Trophoblast cell (in vitro differentiated cells and primary cell): Measurements from ENCODE around the gene EPO.

Experiments
- DNase-seq, 2 donors: peaks; one replicate each; pipeline ENCODE4 v3.0.0-alpha.2; 2016
- H2AFZ ChIP-seq: 2 replicates; pipeline ENCODE4 v1.6.1; 2013; ENCODE audit warnings: low read length, moderate library complexity, mild to moderate bottlenecking; ENCODE audit not compliant: insufficient read depth, poor library complexity
- H2AK5ac ChIP-seq: 2 replicates; pipeline ENCODE4 v1.6.1; 2013; ENCODE audit warnings: mild to moderate bottlenecking, low read length
- H2BK120ac ChIP-seq: 2 replicates; pipeline ENCODE4 v1.6.1; 2013; ENCODE audit warnings: low read length, mild to moderate bottlenecking, moderate library complexity; ENCODE audit not compliant: insufficient read depth, poor library complexity
- H2BK12ac ChIP-seq: 2 replicates; pipeline ENCODE4 v1.6.1; 2013; ENCODE audit warnings: mild to moderate bottlenecking, low read length, moderate library complexity
- H2BK5ac ChIP-seq: 2 replicates; pipeline ENCODE4 v1.6.1; 2013; ENCODE audit warnings: low read length, low read depth, moderate library complexity, mild to moderate bottlenecking; ENCODE audit not compliant: poor library complexity
- H3K14ac ChIP-seq: 2 replicates; pipeline ENCODE4 v1.6.1; 2013; ENCODE audit warnings: mild to moderate bottlenecking, low read length
- H3K18ac ChIP-seq: 2 replicates; pipeline ENCODE4 v1.6.1; 2013; ENCODE audit warnings: mild to moderate bottlenecking, low read length
- H3K23ac ChIP-seq: 2 replicates; pipeline ENCODE4 v1.6.1; 2013; ENCODE audit warnings: low read length
- H3K27ac ChIP-seq: 2 replicates; pipeline ENCODE4 v1.5.1; 2013; ENCODE audit warnings: low read depth, mild to moderate bottlenecking, inconsistent platforms, low read length, moderate library complexity
- H3K27me3 ChIP-seq: 2 replicates; pipeline ENCODE4 v1.6.1; 2013; ENCODE audit warnings: inconsistent platforms, mild to moderate bottlenecking, low read length, moderate library complexity; ENCODE audit not compliant: insufficient read depth
- H3K36me3 ChIP-seq, 2 experiments: 1 replicate in 1 of 2; 2 replicates in 1 of 2; pipeline ENCODE4 v1.6.1; 2013; ENCODE audit warnings: low read length in 2 of 2, mild to moderate bottlenecking in 2 of 2, moderate library complexity in 1 of 2; ENCODE audit not compliant: insufficient read depth in 2 of 2, control insufficient read depth in 1 of 2
- H3K4ac ChIP-seq: 2 replicates; pipeline ENCODE4 v1.6.1; 2013; ENCODE audit warnings: low read depth, mild to moderate bottlenecking, low read length, moderate library complexity
- H3K4me1 ChIP-seq, 2 experiments: 1 replicate in 1 of 2; 2 replicates in 1 of 2; pipeline ENCODE4 v1.6.1; 2013; ENCODE audit warnings: low read length in 2 of 2, mild to moderate bottlenecking in 2 of 2, moderate library complexity in 1 of 2; ENCODE audit not compliant: insufficient read depth in 2 of 2, control insufficient read depth in 1 of 2
- H3K4me2 ChIP-seq: 2 replicates; pipeline ENCODE4 v1.6.1; 2013; ENCODE audit warnings: inconsistent platforms, mild to moderate bottlenecking, low read length, moderate library complexity
- H3K4me3 ChIP-seq: 2 replicates; pipeline ENCODE4 v1.5.1; 2013; ENCODE audit warnings: mild to moderate bottlenecking, low read depth, low read length, inconsistent platforms
- H3K79me1 ChIP-seq: one replicate; pipeline ENCODE4 v1.6.1; 2013; ENCODE audit warnings: low read length
- H3K79me2 ChIP-seq: 2 replicates; pipeline ENCODE4 v1.6.1; 2013; ENCODE audit warnings: low read length, mild to moderate bottlenecking; ENCODE audit not compliant: control insufficient read depth, insufficient read depth, poor library complexity
- H3K9ac ChIP-seq: 2 replicates; pipeline ENCODE4 v1.6.1; 2013; ENCODE audit warnings: mild to moderate bottlenecking, low read length
- H3K9me3 ChIP-seq: 2 replicates; pipeline ENCODE4 v1.6.1; 2013; ENCODE audit warnings: low read depth, mild to moderate bottlenecking, control low read depth, inconsistent platforms, low read length; ENCODE audit not compliant: insufficient read depth
- H4K12ac ChIP-seq: 2 replicates; pipeline ENCODE4 v1.6.1; 2013; ENCODE audit warnings: low read depth, mild to moderate bottlenecking, low read length, moderate library complexity
- H4K8ac ChIP-seq: 2 replicates; pipeline ENCODE4 v1.6.1; 2013; ENCODE audit warnings: low read depth, mild to moderate bottlenecking, low read length, moderate library complexity
- H4K91ac ChIP-seq: one replicate; pipeline ENCODE4 v1.6.1; 2013; ENCODE audit warnings: low read depth, mild to moderate bottlenecking, low read length, moderate library complexity
- WGBS: extraction: QIAGEN DNeasy Blood & Tissue Kit; methylation state at CpG from one replicate; pipeline ENCODE4 v1.1.7; 2013; ENCODE audit warnings: missing lambda C conversion rate; ENCODE audit not compliant: insufficient read length, insufficient coverage; ENCODE audit errors: extremely low coverage; 5-methylcytosine and 5-hydroxymethylcytosine counted together

Gene EPO

DNA sequence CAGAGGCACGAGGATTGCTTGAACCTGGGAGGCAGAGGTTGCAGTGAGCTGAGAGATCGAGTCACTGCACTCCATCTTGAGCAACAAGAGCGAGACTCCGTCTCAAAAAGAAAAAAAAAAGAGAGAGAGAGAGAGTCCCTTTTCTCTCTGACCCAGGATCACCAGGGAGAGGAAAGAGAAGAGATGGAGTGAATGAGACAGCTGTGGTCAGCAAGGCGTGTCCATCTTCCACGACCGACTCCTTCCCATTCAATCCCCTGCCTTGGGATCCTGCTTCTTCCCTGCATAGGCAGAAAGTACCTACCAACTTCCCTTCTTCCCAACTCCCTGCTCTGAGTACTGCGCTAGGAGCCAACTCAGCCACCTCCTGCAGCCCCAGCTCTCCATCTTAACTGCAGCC is 7.9 kb downstream of the EPO start:
- H3K27me3 ChIP-seq, result no peaks in the 10 kb centered on the region
- H2AFZ ChIP-seq, result no peak overlapping the region
- no peaks in the 10 kb centered on the region for H3K79me1 ChIP-seq
- no peak overlapping the region for H2BK5ac ChIP-seq
- H3K4me1 ChIP-seq, result peaks cover 0 to 2% of the 10 kb centered on the region in 2 experiments
- no peak overlapping the region for H3K4me2 ChIP-seq
- no peak overlapping the region for H4K91ac ChIP-seq
- H2BK12ac ChIP-seq, result no peak overlapping the region
- no peak overlapping the region for H2AK5ac ChIP-seq
- no peak overlapping the region for H3K27ac ChIP-seq
- H3K79me2 ChIP-seq, result no peaks in the 10 kb centered on the region
- no peak overlapping the region for H3K9ac ChIP-seq
- no peak overlapping the region for H4K8ac ChIP-seq
- WGBS, result no CpG with 5 or more reads among the region's 8 CpGs
- H3K23ac ChIP-seq, result no peak overlapping the region
- no peak overlapping the region for H4K12ac ChIP-seq
- no peak overlapping the region for H3K14ac ChIP-seq
- DNase-seq, result no peak
- H3K36me3 ChIP-seq, result no peaks in the 10 kb centered on the region
- H3K4me3 ChIP-seq, result no peak overlapping the region
- no peak overlapping the region for H2BK120ac ChIP-seq
- H3K4ac ChIP-seq, result no peak overlapping the region
- H3K9me3 ChIP-seq, result no peaks in the 10 kb centered on the region
- H3K18ac ChIP-seq, result no peak overlapping the region

DNA sequence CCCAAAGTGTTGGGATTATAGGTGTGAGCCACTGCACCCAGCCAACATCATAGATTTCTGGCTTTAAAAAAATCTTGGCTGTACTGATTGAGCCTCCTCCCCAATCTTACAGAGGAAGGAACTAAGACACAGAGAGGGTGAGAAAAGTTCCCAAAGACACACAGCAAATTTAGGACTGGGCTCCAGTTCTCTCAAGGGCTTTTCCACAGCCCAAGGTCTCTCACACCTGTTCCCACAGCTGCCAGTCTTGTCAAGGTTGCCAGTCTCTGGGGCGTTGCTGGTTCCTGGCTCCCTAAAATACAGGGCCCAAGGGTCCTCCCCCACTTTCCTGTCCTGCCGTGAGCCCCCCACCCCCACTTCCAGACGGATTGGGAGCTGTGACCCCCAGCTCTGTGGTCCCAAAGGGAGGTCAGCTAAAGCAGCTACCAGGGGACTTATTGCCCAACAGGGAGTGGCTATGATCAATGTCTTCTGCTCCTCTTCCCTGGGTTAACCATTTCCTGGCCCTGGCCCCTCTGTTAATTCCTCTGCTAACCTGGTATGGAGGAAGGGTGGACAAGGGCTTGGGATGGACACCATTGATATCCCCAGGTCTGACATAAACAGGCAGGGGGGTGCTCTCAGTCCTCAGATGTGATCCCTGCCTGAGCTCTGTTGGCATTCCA is 10.0 kb downstream of the EPO start:
- no peak overlapping the region for H3K27ac ChIP-seq
- no peak overlapping the region for H4K91ac ChIP-seq
- no peak overlapping the region for H3K9ac ChIP-seq
- H3K23ac ChIP-seq, result no peak overlapping the region
- DNase-seq, result no peak
- no peaks in the 10 kb centered on the region for H3K36me3 ChIP-seq
- H2BK120ac ChIP-seq, result no peak overlapping the region
- H3K18ac ChIP-seq, result no peak overlapping the region
- no peak overlapping the region for H2AK5ac ChIP-seq
- H2BK5ac ChIP-seq, result no peak overlapping the region
- H3K9me3 ChIP-seq, result no peaks in the 10 kb centered on the region
- WGBS, result no CpG with 5 or more reads among the region's 3 CpGs
- H4K8ac ChIP-seq, result no peak overlapping the region
- H4K12ac ChIP-seq, result no peak overlapping the region
- no peaks in the 10 kb centered on the region for H3K4me1 ChIP-seq
- no peak overlapping the region for H2BK12ac ChIP-seq
- no peak overlapping the region for H3K14ac ChIP-seq
- no peak overlapping the region for H3K4me2 ChIP-seq
- no peak overlapping the region for H3K4me3 ChIP-seq
- no peaks in the 10 kb centered on the region for H3K27me3 ChIP-seq
- no peaks in the 10 kb centered on the region for H3K79me2 ChIP-seq
- no peaks in the 10 kb centered on the region for H3K79me1 ChIP-seq
- no peak overlapping the region for H3K4ac ChIP-seq
- H2AFZ ChIP-seq, result no peak overlapping the region

DNA sequence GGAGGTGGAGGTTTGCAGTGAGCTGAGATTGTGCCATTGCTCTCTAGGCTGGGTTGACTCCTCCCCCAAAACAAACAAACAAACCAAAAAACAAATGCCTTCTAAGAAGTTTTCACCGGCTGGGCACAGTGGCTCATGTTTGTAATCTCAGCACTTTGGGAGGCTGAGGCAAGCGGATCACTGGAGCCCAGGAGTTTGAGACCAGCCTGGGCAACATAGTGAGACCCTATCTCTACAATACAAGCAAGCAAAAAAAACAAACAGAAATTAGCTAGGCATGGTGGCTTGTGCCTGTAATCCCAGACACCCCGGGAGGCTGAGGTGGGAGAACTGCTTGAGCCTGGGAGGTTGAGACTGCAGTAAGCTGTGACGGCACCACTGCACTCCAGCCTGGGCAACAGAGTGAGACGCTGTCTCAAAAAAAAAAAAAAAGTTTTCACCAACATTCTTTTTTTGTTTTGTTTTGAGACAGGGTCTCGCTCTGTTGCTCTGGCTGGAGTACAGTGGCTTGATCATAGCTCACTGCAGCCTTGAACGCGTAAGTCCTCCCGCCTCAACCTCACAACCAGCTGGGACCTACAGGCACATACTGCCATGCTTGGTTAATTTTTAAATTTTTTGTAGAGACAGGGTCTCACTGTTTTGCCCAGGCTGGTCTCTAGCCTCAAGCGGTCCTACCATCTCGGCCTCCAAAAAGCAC is 11.8 kb downstream of the EPO start:
- Histone ChIP-seq H3K4me2 (no peak overlapping the region), H3K79me1 (no peaks in the 10 kb centered on the region), H4K12ac (no peak overlapping the region), H4K8ac (no peak overlapping the region), H2AK5ac (no peak overlapping the region), H3K27me3 (no peaks in the 10 kb centered on the region), H3K27ac (no peak overlapping the region), H3K14ac (no peak overlapping the region), H4K91ac (no peak overlapping the region), H3K9me3 (no peaks in the 10 kb centered on the region), H3K36me3 (no peaks in the 10 kb centered on the region), H3K23ac (no peak overlapping the region), H3K9ac (no peak overlapping the region), H3K18ac (no peak overlapping the region), H2BK5ac (no peak overlapping the region), H3K79me2 (no peaks in the 10 kb centered on the region), H3K4me1 (no peaks in the 10 kb centered on the region), H2BK12ac (no peak overlapping the region), H2BK120ac (no peak overlapping the region), H3K4me3 (no peak overlapping the region), H2AFZ (no peak overlapping the region), H3K4ac (no peak overlapping the region)
- DNase-seq, result no peak
- no CpG with 5 or more reads among the region's 11 CpGs for WGBS

DNA sequence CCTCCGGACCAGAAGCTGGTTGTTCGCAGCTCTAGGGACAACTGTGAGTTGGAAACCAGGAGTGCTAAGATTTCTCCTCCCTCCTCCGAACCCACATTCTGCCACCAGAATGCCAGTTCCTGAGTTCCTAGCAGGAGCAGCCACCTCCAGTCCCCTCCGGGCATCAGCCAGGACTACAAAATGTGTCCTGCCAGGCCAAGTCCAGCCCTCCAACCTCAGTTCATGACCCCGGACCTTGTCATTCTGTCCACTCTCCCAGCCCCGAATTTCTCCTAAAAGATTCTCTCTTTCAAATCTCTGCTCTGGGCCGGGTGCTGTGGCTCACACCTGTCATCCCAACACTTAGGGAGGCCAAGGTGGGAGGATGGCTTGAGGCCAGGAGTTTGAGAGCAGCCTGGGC is 15.5 kb downstream of the EPO start:
- Histone ChIP-seq H3K4me2 (no peak overlapping the region), H2BK12ac (no peak overlapping the region), H4K8ac (no peak overlapping the region), H3K4me1 (no peaks in the 10 kb centered on the region), H3K4me3 (no peak overlapping the region), H3K4ac (no peak overlapping the region), H3K9me3 (no peaks in the 10 kb centered on the region), H4K91ac (no peak overlapping the region), H3K14ac (no peak overlapping the region), H2AK5ac (no peak overlapping the region), H3K79me2 (no peaks in the 10 kb centered on the region), H3K36me3 (no peaks in the 10 kb centered on the region), H3K27me3 (no peaks in the 10 kb centered on the region), H4K12ac (no peak overlapping the region), H2BK5ac (no peak overlapping the region), H2BK120ac (no peak overlapping the region), H3K23ac (no peak overlapping the region), H3K18ac (no peak overlapping the region), H3K27ac (no peak overlapping the region), H2AFZ (no peak overlapping the region), H3K79me1 (no peaks in the 10 kb centered on the region), H3K9ac (no peak overlapping the region)
- no peak for DNase-seq
- no CpG with 5 or more reads among the region's 7 CpGs for WGBS
